22Rv1 (cell line): ENCODE measurements around the gene SND1.

ENCODE experiments used
- CTCF ChIP-seq: fragments of 450-650 bp; IDR thresholded peaks from 2 replicates; pipeline ENCODE4 v1.5.1; 2017; ENCODE audit warnings: mild to moderate bottlenecking
- ZFX ChIP-seq: fragments of 450-650 bp; IDR thresholded peaks from 2 replicates; pipeline ENCODE4 v1.6.1; 2017; ENCODE audit warnings: antibody characterized with exemption, borderline replicate concordance

- TF ChIP-seq CTCF = no peak
- no peak for TF ChIP-seq ZFX
Observed at GRCh38 chr7:128071376-128071775, 419.4 kb downstream of the SND1 start.
